ENCODE measurements around the gene ZNF407.

ZNF407 gene

DNA sequence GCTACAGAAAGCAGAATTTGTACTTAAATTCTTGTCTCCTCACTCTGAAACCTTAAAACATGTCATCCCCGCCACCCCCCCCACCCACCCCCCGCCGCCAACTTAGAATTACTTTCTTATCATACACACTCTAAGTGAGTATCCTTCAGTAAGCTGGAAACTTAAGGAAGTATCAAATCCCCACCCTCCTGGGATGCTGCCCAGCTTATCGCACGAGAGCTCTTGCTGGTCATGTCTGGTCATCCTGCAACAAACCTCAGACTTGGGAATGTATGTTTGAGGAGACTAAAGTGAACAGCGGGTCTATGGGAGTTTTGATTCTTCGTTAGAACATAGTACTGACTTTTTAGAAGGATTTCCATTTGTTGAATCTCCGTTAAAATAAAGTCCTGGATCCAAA, 408.0 kb downstream of the ZNF407 start:
- no peak overlapping the region for H3K9ac ChIP-seq (ENCODE audit: insufficient read length, low read depth)

GRCh38 chr18:75008186-75008585, 410.5 kb downstream of the ZNF407 start:
- Histone ChIP-seq H3K9me3 (ENCODE audit: insufficient read depth, low read length) (no peaks in the 10 kb centered on the region), H3K4me1 (ENCODE audit: insufficient read depth, insufficient read length) (no peaks in the 10 kb centered on the region), H3K27me3 (ENCODE audit: insufficient read depth, insufficient read length) (no peaks in the 10 kb centered on the region), H3K36me3 (ENCODE audit: insufficient read depth, insufficient read length, low read length) (no peaks in the 10 kb centered on the region), H3K4me3 (ENCODE audit: insufficient read length, low read depth) (no peak overlapping the region), H3K9ac (ENCODE audit: insufficient read length, low read depth) (no peak overlapping the region)
- TF ChIP-seq SUZ12 (IDR thresholded peaks at IDR 0.05; ENCODE audit: extremely low read depth, insufficient read depth, insufficient read length) (no peak), YY1 (IDR thresholded peaks at IDR 0.05; ENCODE audit: insufficient read depth, insufficient read length) (no peak), ZNF274 (IDR thresholded peaks at IDR 0.05; ENCODE audit: low read depth, low read length) (no peak)
- DNase-seq (ENCODE audit: low read depth, low spot score) = no peak

More for the DNA sequence above, 408.0 kb downstream of the ZNF407 start:
- H3K36me3 ChIP-seq (ENCODE audit: insufficient read depth, insufficient read length, low read length) = no peaks in the 10 kb centered on the region
- no peaks in the 10 kb centered on the region for H3K9me3 ChIP-seq (ENCODE audit: insufficient read depth, low read length)
- no peaks in the 10 kb centered on the region for H3K27me3 ChIP-seq (ENCODE audit: insufficient read depth, insufficient read length)
- H3K4me3 ChIP-seq (ENCODE audit: insufficient read length, low read depth) = no peak overlapping the region
- no peak for DNase-seq (ENCODE audit: low read depth, low spot score)
- TF ChIP-seq YY1 (IDR thresholded peaks at IDR 0.05; ENCODE audit: insufficient read depth, insufficient read length) (no peak), ZNF274 (IDR thresholded peaks at IDR 0.05; ENCODE audit: low read depth, low read length) (no peak), SUZ12 (IDR thresholded peaks at IDR 0.05; ENCODE audit: extremely low read depth, insufficient read depth, insufficient read length) (no peak)
- H3K4me1 ChIP-seq (ENCODE audit: insufficient read depth, insufficient read length) = no peaks in the 10 kb centered on the region

GRCh38 chr18:75009296-75009695, 411.6 kb downstream of the ZNF407 start:
- no peak for DNase-seq (ENCODE audit: low read depth, low spot score)
- Histone ChIP-seq H3K4me1 (ENCODE audit: insufficient read depth, insufficient read length) (no peaks in the 10 kb centered on the region), H3K27me3 (ENCODE audit: insufficient read depth, insufficient read length) (no peaks in the 10 kb centered on the region), H3K4me3 (ENCODE audit: insufficient read length, low read depth) (no peak overlapping the region), H3K9me3 (ENCODE audit: insufficient read depth, low read length) (no peaks in the 10 kb centered on the region), H3K9ac (ENCODE audit: insufficient read length, low read depth) (no peak overlapping the region), H3K36me3 (ENCODE audit: insufficient read depth, insufficient read length, low read length) (no peaks in the 10 kb centered on the region)
- TF ChIP-seq YY1 (IDR thresholded peaks at IDR 0.05; ENCODE audit: insufficient read depth, insufficient read length) (no peak), ZNF274 (IDR thresholded peaks at IDR 0.05; ENCODE audit: low read depth, low read length) (no peak), SUZ12 (IDR thresholded peaks at IDR 0.05; ENCODE audit: extremely low read depth, insufficient read depth, insufficient read length) (no peak)

GRCh38 chr18:75009878-75010277, 412.2 kb downstream of the ZNF407 start:
- DNase-seq (ENCODE audit: low read depth, low spot score) = no peak
- H3K4me3 ChIP-seq (ENCODE audit: insufficient read length, low read depth) = no peak overlapping the region
- no peaks in the 10 kb centered on the region for H3K4me1 ChIP-seq (ENCODE audit: insufficient read depth, insufficient read length)
- no peaks in the 10 kb centered on the region for H3K36me3 ChIP-seq (ENCODE audit: insufficient read depth, insufficient read length, low read length)
- H3K9me3 ChIP-seq (ENCODE audit: insufficient read depth, low read length) = no peaks in the 10 kb centered on the region
- no peak overlapping the region for H3K9ac ChIP-seq (ENCODE audit: insufficient read length, low read depth)
- TF ChIP-seq ZNF274 (IDR thresholded peaks at IDR 0.05; ENCODE audit: low read depth, low read length) (no peak), SUZ12 (IDR thresholded peaks at IDR 0.05; ENCODE audit: extremely low read depth, insufficient read depth, insufficient read length) (no peak), YY1 (IDR thresholded peaks at IDR 0.05; ENCODE audit: insufficient read depth, insufficient read length) (no peak)
- H3K27me3 ChIP-seq (ENCODE audit: insufficient read depth, insufficient read length) = no peaks in the 10 kb centered on the region

- Histone ChIP-seq H3K9ac (ENCODE audit: insufficient read length, low read depth) (no peak overlapping the region), H3K4me1 (ENCODE audit: insufficient read depth, insufficient read length) (no peaks in the 10 kb centered on the region), H3K4me3 (ENCODE audit: insufficient read length, low read depth) (no peak overlapping the region), H3K9me3 (ENCODE audit: insufficient read depth, low read length) (no peaks in the 10 kb centered on the region), H3K27me3 (ENCODE audit: insufficient read depth, insufficient read length) (no peaks in the 10 kb centered on the region), H3K36me3 (ENCODE audit: insufficient read depth, insufficient read length, low read length) (no peaks in the 10 kb centered on the region)
- DNase-seq (ENCODE audit: low read depth, low spot score) = no peak
- TF ChIP-seq SUZ12 (IDR thresholded peaks at IDR 0.05; ENCODE audit: extremely low read depth, insufficient read depth, insufficient read length) (no peak), YY1 (IDR thresholded peaks at IDR 0.05; ENCODE audit: insufficient read depth, insufficient read length) (no peak), ZNF274 (IDR thresholded peaks at IDR 0.05; ENCODE audit: low read depth, low read length) (no peak)
Observed at GRCh38 chr18:75010278-75010677, 412.6 kb downstream of the ZNF407 start.

- Histone ChIP-seq H3K27me3 (ENCODE audit: insufficient read depth, insufficient read length) (no peaks in the 10 kb centered on the region), H3K4me3 (ENCODE audit: insufficient read length, low read depth) (no peak overlapping the region), H3K36me3 (ENCODE audit: insufficient read depth, insufficient read length, low read length) (no peaks in the 10 kb centered on the region), H3K9ac (ENCODE audit: insufficient read length, low read depth) (no peak overlapping the region), H3K4me1 (ENCODE audit: insufficient read depth, insufficient read length) (no peaks in the 10 kb centered on the region), H3K9me3 (ENCODE audit: insufficient read depth, low read length) (no peaks in the 10 kb centered on the region)
- TF ChIP-seq YY1 (IDR thresholded peaks at IDR 0.05; ENCODE audit: insufficient read depth, insufficient read length) (no peak), SUZ12 (IDR thresholded peaks at IDR 0.05; ENCODE audit: extremely low read depth, insufficient read depth, insufficient read length) (no peak), ZNF274 (IDR thresholded peaks at IDR 0.05; ENCODE audit: low read depth, low read length) (no peak)
- DNase-seq (ENCODE audit: low read depth, low spot score) = no peak
Observed at GRCh38 chr18:75010689-75011088, 413.0 kb downstream of the ZNF407 start.

- no peak overlapping the region for H3K4me3 ChIP-seq (ENCODE audit: insufficient read length, low read depth)
- TF ChIP-seq YY1 (IDR thresholded peaks at IDR 0.05; ENCODE audit: insufficient read depth, insufficient read length) (no peak), SUZ12 (IDR thresholded peaks at IDR 0.05; ENCODE audit: extremely low read depth, insufficient read depth, insufficient read length) (no peak), ZNF274 (IDR thresholded peaks at IDR 0.05; ENCODE audit: low read depth, low read length) (no peak)
- no peaks in the 10 kb centered on the region for H3K27me3 ChIP-seq (ENCODE audit: insufficient read depth, insufficient read length)
- DNase-seq (ENCODE audit: low read depth, low spot score) = no peak
- no peaks in the 10 kb centered on the region for H3K36me3 ChIP-seq (ENCODE audit: insufficient read depth, insufficient read length, low read length)
- H3K9ac ChIP-seq (ENCODE audit: insufficient read length, low read depth) = no peak overlapping the region
- no peaks in the 10 kb centered on the region for H3K4me1 ChIP-seq (ENCODE audit: insufficient read depth, insufficient read length)
- no peaks in the 10 kb centered on the region for H3K9me3 ChIP-seq (ENCODE audit: insufficient read depth, low read length)
Observed at GRCh38 chr18:75016025-75016717, 418.5 kb downstream of the ZNF407 start.

All from NT2/D1 (cell line).